Activated CD8-positive, alpha-beta memory T cell treated with anti-CD3 and anti-CD28 coated beads, Interleukin-2, amount 50 U/mL, for 4 hours (primary cell): ENCODE results near the gene TNRC18.

Experiments used
- DNase-seq: peaks from one replicate; pipeline ENCODE4 v3.0.0-alpha.2; 2020

Gene TNRC18

GRCh38 chr7:5396999-5397663, 26.5 kb downstream of the TNRC18 start:
- DNase-seq, result peak; percentile 86

GRCh38 chr7:5396542-5396941, 27.1 kb downstream of the TNRC18 start:
- DNase-seq, result peak; percentile 62

GRCh38 chr7:5395246-5395645, 28.4 kb downstream of the TNRC18 start:
- no peak for DNase-seq

GRCh38 chr7:5394264-5395105, 29.1 kb downstream of the TNRC18 start:
- no peak for DNase-seq

GRCh38 chr7:5393748-5394147, 29.9 kb downstream of the TNRC18 start:
- no peak for DNase-seq

GRCh38 chr7:5393328-5393727, 30.3 kb downstream of the TNRC18 start:
- no peak for DNase-seq

GRCh38 chr7:5390918-5391317, 32.7 kb downstream of the TNRC18 start:
- DNase-seq, result no peak

- DNase-seq, result no peak
These were observed 34.7 kb downstream of the TNRC18 start for GRCh38 chr7:5388905-5389433.

GRCh38 chr7:5388273-5388901, 35.2 kb downstream of the TNRC18 start:
- DNase-seq, result no peak

- DNase-seq, result no peak
These were observed 35.9 kb downstream of the TNRC18 start for GRCh38 chr7:5387711-5388245.

- DNase-seq, result no peak
These were observed 39.0 kb downstream of the TNRC18 start for GRCh38 chr7:5384618-5385017.

GRCh38 chr7:5383314-5384098, 40.1 kb downstream of the TNRC18 start:
- DNase-seq, result no peak

GRCh38 chr7:5382281-5382892, 41.2 kb downstream of the TNRC18 start:
- DNase-seq, result no peak

- DNase-seq, result no peak
These were observed 42.4 kb downstream of the TNRC18 start for GRCh38 chr7:5381071-5381772.

GRCh38 chr7:5380350-5381070, 43.1 kb downstream of the TNRC18 start:
- DNase-seq, result no peak

- no peak for DNase-seq
These were observed 44.1 kb downstream of the TNRC18 start for GRCh38 chr7:5379546-5379945.

GRCh38 chr7:5377816-5378215, 45.8 kb downstream of the TNRC18 start:
- no peak for DNase-seq

- no peak for DNase-seq
These were observed 46.4 kb downstream of the TNRC18 start for GRCh38 chr7:5377279-5377678.

GRCh38 chr7:5375925-5376324, 47.7 kb downstream of the TNRC18 start:
- no peak for DNase-seq

GRCh38 chr7:5374464-5374863, 49.2 kb downstream of the TNRC18 start:
- DNase-seq, result no peak

GRCh38 chr7:5373300-5373699, 50.3 kb downstream of the TNRC18 start:
- no peak for DNase-seq
